Thyroid gland (tissue), 4 donors: ENCODE measurements around the gene OR2V2. TPM values are rescaled to one million over a fixed set of nuclear protein-coding genes. Genes with fewer than 3 reads are reported as not detected.
"Not testable (repeated sequence)": the region's sequence is repeated elsewhere in the genome, so short reads cannot be mapped to it uniquely, and the experiment has no call there.

ENCODE experiments used
- DNase-seq, 2 donors: peaks; one replicate each; pipeline ENCODE4 v3.0.0-alpha.2; 2019
- H3K27ac ChIP-seq, 3 donors: fragments of 200-600 bp; sonication (generic); 1 replicate in 2 of 3; 2 replicates in 1 of 3; pipeline ENCODE4 v1.5.1; 2016 to 2019; ENCODE audit warnings: mild to moderate bottlenecking in 1 of 3, moderate library complexity in 1 of 3
- H3K27me3 ChIP-seq: fragments of 200-600 bp; sonication (generic); one replicate; pipeline ENCODE4 v1.5.1; 2019
- H3K36me3 ChIP-seq, 2 donors: fragments of 200-600 bp; sonication (generic); one replicate each; pipeline ENCODE4 v1.5.1; 2016 to 2019
- H3K4me1 ChIP-seq, 2 donors: fragments of 200-600 bp; sonication (generic); one replicate each; pipeline ENCODE4 v1.5.1; 2017 to 2019
- H3K4me3 ChIP-seq, 3 donors: fragments of 200-600 bp; sonication (generic); replicated peaks in 1 of 3; 1 replicate in 2 of 3; 2 replicates in 1 of 3; pipeline ENCODE4 v1.5.1; 2016; ENCODE audit warnings: mild to moderate bottlenecking in 1 of 3
- H3K9me3 ChIP-seq: fragments of 200-600 bp; sonication (generic); one replicate; pipeline ENCODE4 v1.5.1; 2017
- POLR2A ChIP-seq, 2 donors: fragments of 450-650 bp; IDR thresholded peaks; one replicate each; pipeline ENCODE4 v1.6.1; 2017; ENCODE audit warnings: antibody characterized with exemption in 2 of 2, mild to moderate bottlenecking in 2 of 2, moderate library complexity in 1 of 2
- WGBS, 2 donors: methylation state at CpG; one replicate each; pipeline ENCODE4 v1.1.5; 2017; 5-methylcytosine and 5-hydroxymethylcytosine counted together
- intact Hi-C: fragments of 100-400 bp; cut with DNase I; formaldehyde crosslinking; loops from one replicate; pipeline ENCODE4 v1.15.1; 2023
- total RNA-seq, 4 donors: library from RNA; depleted of rRNA; stranded (reverse); fragments of >200 nt; gene quantifications; one replicate each; pipeline ENCODE4 v1.2.3, GENCODE V29; 2016
- TF ChIP-seq, protein P1 (sequence below), 6 experiments: fragments of 200-600 bp in 3 of 6; fragments of 450-650 bp in 3 of 6; sonication (generic) in 3 of 6; IDR thresholded peaks; one replicate each; pipeline ENCODE4 v1.5.1; 2016 to 2019; ENCODE audit warnings: antibody characterized with exemption in 6 of 6, mild to moderate bottlenecking in 2 of 6, inconsistent platforms in 1 of 6, moderate library complexity in 1 of 6

OR2V2 gene
- total RNA-seq, 4 donors from 2014 or later: not detected

DNA sequence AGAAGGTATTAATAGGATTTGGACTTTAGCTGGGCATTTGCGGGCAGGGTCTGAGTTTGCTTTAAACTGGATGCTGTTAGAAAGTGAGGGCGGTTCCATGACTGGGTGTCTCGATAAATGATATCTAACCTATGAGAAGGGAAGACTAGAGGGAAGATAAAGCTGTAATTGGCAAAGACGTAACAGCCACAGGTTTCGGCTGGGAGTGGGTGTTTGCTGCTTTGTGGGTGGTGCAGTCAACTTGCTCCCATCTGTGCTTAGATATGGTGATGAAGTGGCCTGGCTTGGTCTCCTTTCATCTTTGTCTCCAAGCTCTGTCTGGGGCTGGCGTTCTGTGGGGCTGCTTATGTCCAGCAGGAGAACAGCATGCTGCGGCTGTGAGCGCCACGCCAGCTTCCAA is 39.7 kb upstream of the OR2V2 start:
- Histone ChIP-seq H3K27ac (no peak overlapping the region), H3K4me3 (no peak overlapping the region), H3K27me3 (peaks cover 4% of the 10 kb centered on the region), H3K9me3 (no peaks in the 10 kb centered on the region), H3K36me3 (no peaks in the 10 kb centered on the region), H3K4me1 (no peaks in the 10 kb centered on the region)
- no peak for DNase-seq
- 79 to 84% methylated on average over 9 of the region's 9 CpGs for WGBS, 2 donors
- intact Hi-C loops: no loop called here
- TF ChIP-seq, protein P1, sequence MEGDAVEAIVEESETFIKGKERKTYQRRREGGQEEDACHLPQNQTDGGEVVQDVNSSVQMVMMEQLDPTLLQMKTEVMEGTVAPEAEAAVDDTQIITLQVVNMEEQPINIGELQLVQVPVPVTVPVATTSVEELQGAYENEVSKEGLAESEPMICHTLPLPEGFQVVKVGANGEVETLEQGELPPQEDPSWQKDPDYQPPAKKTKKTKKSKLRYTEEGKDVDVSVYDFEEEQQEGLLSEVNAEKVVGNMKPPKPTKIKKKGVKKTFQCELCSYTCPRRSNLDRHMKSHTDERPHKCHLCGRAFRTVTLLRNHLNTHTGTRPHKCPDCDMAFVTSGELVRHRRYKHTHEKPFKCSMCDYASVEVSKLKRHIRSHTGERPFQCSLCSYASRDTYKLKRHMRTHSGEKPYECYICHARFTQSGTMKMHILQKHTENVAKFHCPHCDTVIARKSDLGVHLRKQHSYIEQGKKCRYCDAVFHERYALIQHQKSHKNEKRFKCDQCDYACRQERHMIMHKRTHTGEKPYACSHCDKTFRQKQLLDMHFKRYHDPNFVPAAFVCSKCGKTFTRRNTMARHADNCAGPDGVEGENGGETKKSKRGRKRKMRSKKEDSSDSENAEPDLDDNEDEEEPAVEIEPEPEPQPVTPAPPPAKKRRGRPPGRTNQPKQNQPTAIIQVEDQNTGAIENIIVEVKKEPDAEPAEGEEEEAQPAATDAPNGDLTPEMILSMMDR (IDR thresholded peaks at IDR 0.05): no peak
- no peak for TF ChIP-seq POLR2A (IDR thresholded peaks at IDR 0.05)

DNA sequence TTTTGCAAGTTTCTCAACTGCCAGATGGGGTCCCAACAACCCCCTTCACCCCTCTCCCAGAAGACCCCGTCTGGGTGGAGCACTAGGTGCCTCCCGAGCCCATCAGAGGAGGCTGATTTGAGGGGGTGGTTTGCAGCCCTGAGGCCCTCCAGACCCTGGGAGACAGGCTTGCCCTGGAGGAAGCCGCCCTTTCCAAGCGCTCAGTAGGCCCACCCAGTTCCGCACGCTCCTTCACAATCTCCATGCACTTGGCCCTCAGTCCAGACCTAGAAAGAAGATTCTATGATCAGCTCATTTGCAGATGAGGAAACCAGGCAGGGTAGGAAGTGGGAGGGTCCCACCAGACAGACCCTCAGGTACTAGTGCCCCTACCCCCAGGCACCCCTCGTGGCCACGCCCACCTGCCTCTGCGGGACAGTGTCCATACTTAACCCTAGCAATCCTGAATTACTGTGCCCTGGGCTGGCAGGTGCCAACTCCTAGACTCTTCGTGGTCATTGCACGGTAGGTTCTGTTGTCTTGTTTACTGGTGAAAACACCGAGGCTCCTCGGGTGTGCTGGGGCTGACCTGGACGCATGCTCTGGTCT is 38.7 kb upstream of the OR2V2 start:
- peaks cover 4% of the 10 kb centered on the region for H3K27me3 ChIP-seq

DNA sequence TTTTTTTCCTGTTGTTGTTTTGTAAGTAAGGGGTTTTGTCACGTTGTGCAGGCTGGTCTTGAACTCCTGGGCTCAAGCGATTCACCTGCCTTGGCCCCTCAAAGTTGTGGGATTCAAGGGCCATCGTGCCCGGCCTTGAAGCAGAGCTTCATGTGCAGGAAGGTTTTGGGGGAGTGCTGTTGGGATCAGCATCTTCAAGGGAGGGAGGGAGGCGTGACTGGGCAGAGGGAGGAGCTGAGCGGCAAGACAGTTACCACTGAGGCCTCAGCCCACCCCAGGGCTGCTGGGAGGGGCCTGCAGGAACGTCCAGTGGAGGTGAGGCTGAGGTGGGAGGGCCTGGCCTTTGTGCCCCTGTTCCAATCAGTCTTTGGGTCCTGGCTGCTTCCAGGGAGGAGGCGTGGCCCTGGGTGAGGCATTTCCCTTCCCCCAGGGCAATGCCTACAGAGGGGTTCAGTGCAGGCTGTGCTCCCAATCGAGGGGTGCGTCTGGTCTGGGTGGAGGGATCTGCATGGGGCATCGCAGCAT is 37.8 kb upstream of the OR2V2 start:
- TF ChIP-seq, protein P1 (IDR thresholded peaks at IDR 0.05): no peak
- TF ChIP-seq POLR2A (IDR thresholded peaks at IDR 0.05): no peak
- no peak for DNase-seq
- Histone ChIP-seq H3K4me3 (no peak overlapping the region), H3K36me3 (no peaks in the 10 kb centered on the region), H3K9me3 (no peaks in the 10 kb centered on the region), H3K27me3 (peaks cover 4% of the 10 kb centered on the region), H3K27ac (no peak overlapping the region), H3K4me1 (no peaks in the 10 kb centered on the region)
- WGBS, 2 donors: 62 to 73% methylated on average over 4 to 11 of the region's 11 CpGs
- intact Hi-C loops: no loop called here

More for the DNA sequence above, 38.7 kb upstream of the OR2V2 start:
- Histone ChIP-seq H3K9me3 (no peaks in the 10 kb centered on the region), H3K27ac (no peak overlapping the region), H3K4me1 (no peaks in the 10 kb centered on the region), H3K4me3 (no peak overlapping the region), H3K36me3 (no peaks in the 10 kb centered on the region)
- no peak for TF ChIP-seq POLR2A (IDR thresholded peaks at IDR 0.05)
- TF ChIP-seq, protein P1 (IDR thresholded peaks at IDR 0.05): no peak
- no peak for DNase-seq
- 63 to 75% methylated on average over 9 to 13 of the region's 14 CpGs for WGBS, 2 donors
- intact Hi-C loops: no loop called here

DNA sequence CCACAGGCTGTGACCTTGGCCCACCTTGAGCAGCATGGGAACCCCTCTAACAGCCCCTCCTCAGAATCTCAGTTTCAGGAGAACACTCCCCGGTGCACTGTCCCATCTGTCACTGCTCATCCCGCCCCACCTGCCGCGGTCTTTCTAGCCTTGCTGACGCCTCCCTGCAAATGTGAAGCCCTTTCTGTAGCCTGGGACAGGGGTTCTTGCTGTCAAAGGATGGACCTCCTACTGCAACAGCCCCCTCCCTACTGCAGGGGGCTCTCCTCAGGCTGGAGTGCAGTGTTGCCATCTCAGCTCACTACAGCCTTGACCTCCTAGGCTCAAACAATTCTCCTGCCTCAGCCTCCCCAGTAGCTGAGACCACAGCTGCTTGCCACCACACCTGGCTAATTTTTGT is 36.4 kb upstream of the OR2V2 start:
- H3K27me3 ChIP-seq: peaks cover 4% of the 10 kb centered on the region
- intact Hi-C loops: no loop called here
- no peak for TF ChIP-seq POLR2A (IDR thresholded peaks at IDR 0.05)
- TF ChIP-seq, protein P1 (IDR thresholded peaks at IDR 0.05): no peak
- no peak for DNase-seq
- WGBS, 2 donors: 88 to 90% methylated on average over 5 of the region's 5 CpGs
- no peak overlapping the region for H3K4me3 ChIP-seq
- peaks cover 0 to 9% of the 10 kb centered on the region in 2 donors for H3K4me1 ChIP-seq
- H3K9me3 ChIP-seq: no peaks in the 10 kb centered on the region
- H3K36me3 ChIP-seq: no peaks in the 10 kb centered on the region
- H3K27ac ChIP-seq: no peak overlapping the region

DNA sequence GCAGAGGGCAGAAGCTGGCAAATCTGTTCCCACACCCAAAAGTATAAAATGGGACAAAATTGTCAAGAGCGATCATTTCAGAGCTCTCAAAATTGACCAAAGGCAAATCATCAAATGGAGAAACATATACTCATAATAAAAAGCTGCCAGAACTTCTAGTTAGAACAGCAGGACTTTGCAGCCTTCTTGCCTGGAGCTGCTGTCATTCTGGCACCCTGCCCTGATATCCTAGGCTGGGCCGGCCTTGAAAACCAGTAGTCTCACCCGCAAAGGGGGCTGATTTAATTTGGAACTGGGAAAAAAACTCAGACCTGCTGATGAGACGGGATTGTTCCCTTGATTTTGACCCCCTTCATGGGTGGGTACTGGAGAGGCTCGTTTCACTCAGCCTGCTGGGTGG is 34.9 kb upstream of the OR2V2 start:
- no peak for DNase-seq
- Histone ChIP-seq H3K4me1 (peaks cover 0 to 9% of the 10 kb centered on the region in 2 donors), H3K27ac (no peak overlapping the region), H3K9me3 (no peaks in the 10 kb centered on the region), H3K36me3 (no peaks in the 10 kb centered on the region), H3K27me3 (peaks cover 4% of the 10 kb centered on the region), H3K4me3 (no peak overlapping the region)
- intact Hi-C loops: no loop called here
- WGBS, 2 donors: 72 to 87% methylated on average over 5 of the region's 5 CpGs
- TF ChIP-seq POLR2A (IDR thresholded peaks at IDR 0.05): no peak
- TF ChIP-seq, protein P1 (IDR thresholded peaks at IDR 0.05): no peak

DNA sequence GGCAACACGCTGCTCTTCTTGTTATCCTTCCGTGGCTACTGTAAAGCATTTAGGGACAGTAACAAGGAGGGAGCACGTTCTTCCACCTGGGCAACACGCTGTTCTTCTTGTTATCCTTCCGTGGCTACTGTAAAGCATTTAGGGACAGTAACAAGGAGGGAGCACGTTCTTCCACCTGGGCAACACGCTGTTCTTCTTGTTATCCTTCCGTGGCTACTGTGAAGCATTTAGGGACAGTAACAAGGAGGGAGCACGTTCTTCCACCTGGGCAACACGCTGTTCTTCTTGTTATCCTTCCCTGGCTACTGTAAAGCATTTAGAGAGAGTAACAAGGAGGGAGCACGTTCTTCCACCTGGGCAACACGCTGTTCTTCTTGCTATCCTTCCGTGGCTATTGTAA is 33.8 kb upstream of the OR2V2 start:
- 91 to 95% methylated on average over 11 of the region's 13 CpGs for WGBS, 2 donors
- H3K9me3 ChIP-seq, H3K27ac ChIP-seq, intact Hi-C loops, H3K4me3 ChIP-seq, H3K4me1 ChIP-seq, DNase-seq, H3K36me3 ChIP-seq, H3K27me3 ChIP-seq: not testable (repeated sequence)
